Measurements from ENCODE around the gene MYBBP1A.

Gene MYBBP1A

GRCh38 chr17:4513113-4514032, 41.8 kb downstream of the MYBBP1A start:
- no peak for DNase-seq

DNA sequence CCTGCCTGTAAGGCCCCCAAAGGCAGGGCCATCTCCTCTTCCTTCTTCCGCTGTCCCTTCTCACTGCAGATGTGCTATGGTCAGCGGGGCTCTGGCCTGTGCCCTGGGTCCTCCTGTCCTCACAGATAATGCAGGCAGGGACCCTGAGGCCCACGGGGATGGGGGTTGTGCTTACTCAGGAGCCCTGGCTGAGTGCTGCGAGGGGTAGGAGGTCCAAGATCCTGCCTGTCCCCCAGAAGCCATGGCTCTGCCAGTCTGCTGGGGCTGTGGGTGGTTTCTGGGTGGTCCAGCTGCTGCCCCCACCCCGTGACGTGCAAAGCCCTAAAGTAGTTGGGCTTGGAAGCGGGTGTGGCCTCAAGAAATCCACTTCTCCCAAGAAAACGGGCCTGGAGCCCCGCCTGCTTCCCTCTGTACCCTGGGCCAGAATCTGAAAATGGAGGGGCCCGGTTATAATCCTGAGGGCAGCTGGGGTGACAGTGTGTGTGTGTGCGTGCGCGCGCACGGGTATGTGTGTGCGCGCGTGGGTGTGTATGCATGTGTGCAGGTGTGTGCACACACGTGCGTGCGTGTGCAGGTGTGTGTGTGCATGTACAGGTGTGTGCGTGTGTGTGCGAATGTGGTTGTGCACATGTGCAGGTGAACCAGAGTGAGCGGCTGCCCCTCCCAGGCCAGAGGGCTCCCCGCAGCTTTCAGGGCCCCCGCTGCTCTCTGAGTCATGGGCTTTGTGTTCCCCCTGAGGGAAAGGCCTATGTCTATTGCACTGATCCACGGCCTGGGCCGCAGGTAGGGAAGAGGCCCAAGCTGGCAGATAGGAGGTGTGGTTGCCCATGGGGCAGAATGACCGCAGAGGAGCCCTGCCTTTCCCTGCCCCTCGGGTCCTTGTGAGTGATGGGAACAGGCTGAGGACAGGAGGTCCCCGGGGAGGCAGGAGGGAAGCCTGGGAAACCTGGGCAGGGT, 42.8 kb downstream of the MYBBP1A start:
- no peak for DNase-seq

DNA sequence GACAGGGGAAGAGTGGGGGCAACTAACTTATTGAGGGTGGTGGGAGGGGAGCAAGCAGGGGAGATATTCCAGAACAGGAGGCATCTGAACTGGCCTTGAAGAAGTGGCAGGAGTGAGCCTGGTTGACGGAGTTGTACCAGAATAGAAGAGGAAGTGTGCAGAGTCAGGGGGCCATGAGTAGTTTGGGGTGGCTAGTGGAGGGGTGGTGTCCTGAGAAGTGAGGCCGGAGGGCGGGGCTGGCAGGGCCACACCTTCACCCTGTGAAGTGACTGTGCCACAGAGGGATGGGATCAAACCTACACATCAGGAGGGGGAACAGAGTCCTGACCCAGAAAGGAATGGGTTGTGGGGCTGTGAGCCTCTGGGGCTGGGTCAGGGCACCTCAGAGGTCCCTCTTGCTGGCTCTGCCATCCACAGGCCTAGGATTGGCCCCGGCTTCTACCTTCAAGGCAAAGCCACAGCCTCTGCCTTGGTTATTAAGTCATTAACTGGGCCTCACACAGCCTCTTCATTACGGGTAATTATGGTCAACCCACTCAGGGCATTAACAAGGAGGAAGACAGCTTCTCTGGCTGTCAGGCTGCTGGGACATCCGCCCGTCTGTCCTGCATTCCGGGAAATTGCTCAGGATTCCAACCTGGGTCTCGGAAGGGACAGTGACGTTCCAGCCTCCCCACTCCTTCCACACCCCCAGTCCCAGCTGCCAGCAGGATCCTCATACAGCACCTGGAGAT, 43.8 kb downstream of the MYBBP1A start:
- DNase-seq: no peak

GRCh38 chr17:4510618-4510941, 44.6 kb downstream of the MYBBP1A start:
- DNase-seq: no peak

DNA sequence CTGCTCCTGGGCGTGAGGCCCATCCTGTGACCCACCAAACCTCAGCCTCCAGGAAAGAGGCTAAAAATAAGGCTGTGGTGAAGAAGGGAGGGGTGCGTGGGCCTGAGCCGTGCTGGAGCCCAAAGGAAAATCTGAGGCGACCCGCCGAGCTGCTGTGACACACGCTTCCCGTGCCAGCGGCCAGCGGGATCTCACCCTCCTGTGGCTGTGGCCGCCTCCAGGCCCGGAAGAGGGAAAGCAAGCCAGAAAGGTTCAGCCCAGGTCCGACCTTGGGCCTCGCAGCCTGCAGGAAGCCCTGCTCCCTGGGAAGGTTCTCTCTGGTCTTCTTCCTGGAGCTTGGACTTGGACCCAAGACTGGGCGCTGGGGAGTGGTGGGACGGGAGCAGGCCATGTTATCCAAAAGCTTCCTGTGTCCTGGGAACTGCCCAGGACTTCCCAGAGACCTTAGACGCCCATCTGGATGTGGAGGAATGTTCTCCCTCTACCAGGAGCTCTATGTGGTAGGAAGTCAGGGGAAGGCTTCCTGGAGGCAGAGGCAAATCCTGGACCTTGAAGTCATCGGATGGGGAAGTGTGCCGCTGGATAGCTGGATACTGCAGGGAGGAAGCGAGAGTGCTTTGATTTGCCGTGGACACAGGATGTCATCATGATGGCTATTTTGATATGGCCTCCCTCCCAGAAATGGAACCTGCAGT, 45.1 kb downstream of the MYBBP1A start:
- DNase-seq: no peak

- DNase-seq: peak; percentile 19
These were observed 45.8 kb downstream of the MYBBP1A start for GRCh38 chr17:4509401-4509800.

GRCh38 chr17:4508207-4508606, 47.0 kb downstream of the MYBBP1A start:
- DNase-seq: no peak

- no peak for DNase-seq
These were observed 47.6 kb downstream of the MYBBP1A start for GRCh38 chr17:4507361-4508111.

DNA sequence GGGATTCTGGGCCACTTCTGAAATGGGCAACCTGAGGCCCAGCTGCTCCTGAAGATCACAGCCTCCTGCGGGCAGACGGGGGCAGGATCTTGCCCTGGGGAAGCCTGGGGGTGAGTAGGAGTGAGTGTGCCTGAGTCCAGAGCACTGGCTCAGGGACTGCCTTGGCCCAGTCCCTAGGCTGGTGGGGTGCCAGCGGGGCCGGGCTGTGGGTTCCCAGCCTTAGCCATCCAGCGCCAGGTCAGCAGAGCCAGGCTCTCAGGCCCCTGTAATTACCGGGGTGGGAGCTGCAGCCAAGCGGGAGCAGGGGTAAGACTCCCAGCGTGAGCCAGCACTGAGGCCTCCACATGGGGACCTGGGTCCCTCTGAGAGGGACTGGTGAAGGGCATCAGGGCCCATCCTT, 48.3 kb downstream of the MYBBP1A start:
- DNase-seq: no peak

DNA sequence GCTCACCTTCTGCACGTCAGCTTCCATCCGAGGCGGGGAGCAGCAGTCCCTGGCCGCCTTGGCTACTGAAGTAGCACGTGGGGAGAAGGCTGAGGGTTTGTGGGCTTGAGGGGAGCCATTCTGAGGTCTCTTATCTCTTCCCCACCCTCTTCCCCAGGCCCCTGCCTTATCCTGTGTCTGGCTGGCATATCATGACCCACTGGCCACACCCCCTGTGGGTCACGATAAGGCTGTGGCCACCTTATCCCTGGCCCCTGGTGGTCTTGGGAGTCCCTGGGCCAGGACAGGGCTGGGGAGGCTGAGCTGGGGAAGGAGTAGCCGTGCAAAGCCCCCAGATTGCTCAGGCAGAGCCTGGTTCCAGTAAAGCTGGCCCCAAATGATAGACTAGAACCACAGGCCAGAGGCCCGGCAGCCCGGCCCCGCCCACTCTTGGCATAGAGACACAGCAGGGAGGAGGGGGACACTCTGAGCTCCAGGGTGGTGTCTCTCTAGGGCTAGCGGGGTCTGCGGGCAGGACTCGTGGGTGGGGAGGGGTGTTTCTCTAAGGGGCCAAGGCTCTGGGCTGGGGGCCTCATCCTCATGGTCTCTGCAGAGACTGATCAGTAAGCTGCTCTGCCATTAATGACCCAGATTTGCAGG, 48.9 kb downstream of the MYBBP1A start:
- no peak for DNase-seq

- DNase-seq: no peak
These were observed 50.0 kb downstream of the MYBBP1A start for GRCh38 chr17:4505187-4505586.

GRCh38 chr17:4504188-4504587, 51.0 kb downstream of the MYBBP1A start:
- no peak for DNase-seq

GRCh38 chr17:4503283-4504025, 51.7 kb downstream of the MYBBP1A start:
- no peak for DNase-seq

GRCh38 chr17:4502466-4503154, 52.6 kb downstream of the MYBBP1A start:
- DNase-seq: no peak

GRCh38 chr17:4501295-4501949, 53.8 kb downstream of the MYBBP1A start:
- DNase-seq: no peak

DNA sequence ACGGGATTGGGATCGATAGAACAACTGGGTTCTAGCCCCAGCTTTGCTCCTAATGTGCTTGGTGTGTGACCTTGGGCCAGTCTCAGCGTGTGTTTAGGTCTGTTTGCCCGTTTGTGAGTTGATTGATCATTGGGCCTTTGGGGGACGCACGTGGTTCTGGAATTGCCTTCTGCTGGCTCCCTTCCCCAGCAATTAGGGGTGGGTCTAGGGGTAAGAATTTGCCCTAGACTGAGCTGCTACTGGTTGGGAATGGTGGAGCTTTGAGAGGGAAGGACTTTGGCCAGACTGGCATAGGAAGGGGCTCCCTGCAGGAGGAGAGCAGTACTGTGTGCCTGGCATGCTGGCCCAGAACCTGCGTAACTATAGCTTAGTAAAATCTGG, 55.0 kb downstream of the MYBBP1A start:
- no peak for DNase-seq

DNA sequence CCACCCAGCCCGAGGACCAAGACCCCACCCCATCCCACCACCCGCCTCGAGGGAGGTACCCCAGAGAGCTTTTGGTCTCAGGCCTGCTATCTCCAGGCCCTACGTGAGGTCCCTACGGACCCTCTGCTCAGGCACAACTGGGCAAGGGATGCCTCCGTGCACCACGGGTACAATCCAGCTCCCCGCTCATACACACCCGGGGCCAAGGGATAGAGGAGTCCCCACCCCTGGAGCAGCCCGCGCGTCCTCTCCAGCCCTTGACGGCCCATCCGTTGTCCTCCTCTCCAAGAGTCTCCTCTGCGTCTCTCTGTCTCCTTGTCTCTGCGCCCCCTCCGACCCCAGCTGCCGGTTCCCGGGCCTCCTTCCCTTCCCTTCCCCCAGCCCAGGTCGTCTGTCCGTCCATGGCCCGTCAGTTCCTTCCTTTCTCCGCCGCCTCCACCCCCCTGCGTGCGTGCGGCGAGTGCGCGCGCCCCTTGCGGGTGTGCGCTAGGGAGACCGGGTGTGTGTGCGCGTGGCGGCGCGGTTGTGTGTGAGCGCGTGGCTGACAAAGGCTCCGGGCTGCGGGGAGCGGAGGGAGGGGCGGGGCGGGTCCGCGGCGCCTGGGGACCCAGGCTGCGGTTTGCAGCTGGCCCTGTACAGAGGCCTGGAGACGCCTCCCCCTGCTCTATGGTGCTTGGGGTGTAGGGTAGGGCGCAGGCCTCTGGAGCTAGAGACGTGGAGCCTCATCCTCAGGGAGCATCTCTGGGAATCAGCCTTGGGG, 55.6 kb downstream of the MYBBP1A start:
- DNase-seq: peak; percentile 34

Measured in CD4-positive, alpha-beta T cell treated with Interleukin-10 for 1 hour (primary cell).